Measurements from ENCODE around the gene PRSS23.
"Not testable (repeated sequence)": the region's sequence is repeated elsewhere in the genome, so short reads cannot be mapped to it uniquely, and the experiment has no call there.

Gene PRSS23

DNA sequence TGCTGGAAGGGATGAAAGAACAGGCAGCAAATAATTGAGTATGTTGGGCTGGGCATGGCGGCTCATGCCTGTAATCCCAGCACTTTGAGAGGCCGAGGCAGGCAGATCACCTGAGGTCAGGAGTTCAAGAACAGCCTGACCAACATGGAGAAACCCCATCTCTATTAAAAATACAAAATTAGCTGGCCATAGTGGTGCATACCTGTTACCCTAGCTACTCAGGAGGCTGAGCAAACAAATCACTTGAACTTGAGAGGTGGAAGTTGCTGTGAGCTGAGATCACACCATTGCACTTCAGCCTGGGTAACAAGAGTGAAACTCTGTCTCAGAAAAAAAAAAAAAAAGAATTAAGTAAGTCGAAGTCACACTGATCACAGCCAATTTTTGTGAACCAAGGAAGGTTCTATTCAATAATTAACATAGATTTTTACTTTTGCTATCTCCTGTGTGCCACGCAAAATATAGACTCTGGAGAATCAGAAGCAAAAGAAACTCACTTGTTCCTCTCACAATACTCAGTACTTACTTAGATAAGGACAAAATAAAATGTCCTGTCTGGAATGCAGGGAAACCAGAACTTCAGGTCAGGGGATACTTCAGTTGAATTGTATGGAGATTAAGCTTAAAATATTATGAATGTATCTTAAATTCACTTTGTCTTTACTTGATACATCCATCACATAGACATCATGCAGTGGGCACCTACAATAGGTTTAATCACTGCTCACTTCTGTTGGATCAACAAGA lies 44.6 kb downstream of the PRSS23 start:
- H3K9ac ChIP-seq (ENCODE audit: low read length in 5 of 5); H3K27me3 ChIP-seq (ENCODE audit: control insufficient read depth in 5 of 5, insufficient read depth in 4 of 5, low read length in 5 of 5); H3K36me3 ChIP-seq (ENCODE audit: control insufficient read depth in 5 of 5, insufficient read depth in 5 of 5, low read length in 5 of 5); H3K4me1 ChIP-seq (ENCODE audit: control insufficient read depth in 5 of 5, insufficient read depth in 5 of 5, low read length in 5 of 5); H3K4me3 ChIP-seq (ENCODE audit: low read depth in 1 of 5, low read length in 5 of 5); H3K27ac ChIP-seq (ENCODE audit: low read depth, low read length); H3K9me3 ChIP-seq (ENCODE audit: control insufficient read depth in 5 of 5, low read length in 5 of 5): not testable (repeated sequence)

DNA sequence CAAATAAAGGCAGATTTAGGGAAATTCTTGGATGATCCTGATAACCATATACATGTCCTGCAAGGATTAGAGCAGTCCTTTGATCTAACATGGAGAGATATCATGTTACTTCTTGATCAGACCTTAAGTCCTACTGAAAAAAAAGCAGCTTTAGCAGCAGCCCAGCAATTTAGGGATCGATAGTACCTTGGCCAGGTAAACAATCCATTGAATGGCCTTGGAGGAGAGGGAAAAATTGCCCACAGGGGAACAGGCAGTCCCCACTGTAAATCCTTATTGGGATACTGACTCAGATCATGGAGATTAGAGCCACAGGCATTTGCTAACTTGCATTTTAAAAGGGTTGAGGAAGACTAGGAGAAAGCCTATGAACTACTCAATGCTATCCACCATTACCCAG lies 47.8 kb downstream of the PRSS23 start:
- H3K36me3 ChIP-seq (ENCODE audit: control insufficient read depth in 5 of 5, insufficient read depth in 5 of 5, low read length in 5 of 5): peaks cover 0 to 4% (median 0%) of the 10 kb centered on the region in 5 donors
- H3K4me3 ChIP-seq (ENCODE audit: low read depth in 1 of 5, low read length in 5 of 5): no peak overlapping the region
- no peaks in the 10 kb centered on the region for H3K4me1 ChIP-seq (ENCODE audit: control insufficient read depth in 5 of 5, insufficient read depth in 5 of 5, low read length in 5 of 5)
- H3K9ac ChIP-seq (ENCODE audit: low read length in 5 of 5): no peak overlapping the region
- no peak overlapping the region for H3K27ac ChIP-seq (ENCODE audit: low read depth, low read length)
- H3K9me3 ChIP-seq (ENCODE audit: control insufficient read depth in 5 of 5, low read length in 5 of 5): no peaks in the 10 kb centered on the region
- H3K27me3 ChIP-seq (ENCODE audit: control insufficient read depth in 5 of 5, insufficient read depth in 4 of 5, low read length in 5 of 5): no peaks in the 10 kb centered on the region

DNA sequence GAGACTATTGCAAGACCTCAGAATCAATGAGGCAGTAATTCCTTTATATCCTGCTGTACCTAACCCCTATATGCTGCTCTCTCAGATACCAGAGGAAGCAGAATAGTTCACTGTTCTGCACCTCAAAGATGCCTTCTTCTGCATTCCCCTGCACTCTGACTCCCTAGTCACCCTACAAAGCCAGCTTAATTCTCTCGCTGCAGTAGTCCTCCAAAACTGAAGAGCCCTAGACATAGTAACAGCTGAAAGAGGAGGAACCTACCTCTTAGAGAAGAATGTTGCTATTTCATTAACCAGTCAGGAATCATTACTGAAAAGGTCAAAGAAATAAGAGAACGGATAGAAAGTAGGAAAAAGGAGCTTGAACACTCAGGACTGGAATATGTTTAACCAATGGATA lies 49.3 kb downstream of the PRSS23 start:
- H3K27ac ChIP-seq (ENCODE audit: low read depth, low read length): no peak overlapping the region
- H3K4me1 ChIP-seq (ENCODE audit: control insufficient read depth in 5 of 5, insufficient read depth in 5 of 5, low read length in 5 of 5): no peaks in the 10 kb centered on the region
- H3K4me3 ChIP-seq (ENCODE audit: low read depth in 1 of 5, low read length in 5 of 5): no peak overlapping the region
- no peak overlapping the region for H3K9ac ChIP-seq (ENCODE audit: low read length in 5 of 5)
- no peaks in the 10 kb centered on the region for H3K27me3 ChIP-seq (ENCODE audit: control insufficient read depth in 5 of 5, insufficient read depth in 4 of 5, low read length in 5 of 5)
- H3K36me3 ChIP-seq (ENCODE audit: control insufficient read depth in 5 of 5, insufficient read depth in 5 of 5, low read length in 5 of 5): no peaks in the 10 kb centered on the region
- H3K9me3 ChIP-seq (ENCODE audit: control insufficient read depth in 5 of 5, low read length in 5 of 5): no peaks in the 10 kb centered on the region

Measured in subcutaneous abdominal adipose tissue (tissue), 5 donors.